OCI-M1 (cell line): ENCODE data around the gene ADGRG3.
A peak's percentile ranks its signal among the peaks of the same experiment; 100 is the strongest.
"Not testable (repeated sequence)": the region's sequence is repeated elsewhere in the genome, so short reads cannot be mapped to it uniquely, and the experiment has no call there.

Experiments
- DNase-seq: peaks from one replicate; lab custom pipeline; 2025; lab: John Stamatoyannopoulos, UW

ADGRG3 gene

DNA sequence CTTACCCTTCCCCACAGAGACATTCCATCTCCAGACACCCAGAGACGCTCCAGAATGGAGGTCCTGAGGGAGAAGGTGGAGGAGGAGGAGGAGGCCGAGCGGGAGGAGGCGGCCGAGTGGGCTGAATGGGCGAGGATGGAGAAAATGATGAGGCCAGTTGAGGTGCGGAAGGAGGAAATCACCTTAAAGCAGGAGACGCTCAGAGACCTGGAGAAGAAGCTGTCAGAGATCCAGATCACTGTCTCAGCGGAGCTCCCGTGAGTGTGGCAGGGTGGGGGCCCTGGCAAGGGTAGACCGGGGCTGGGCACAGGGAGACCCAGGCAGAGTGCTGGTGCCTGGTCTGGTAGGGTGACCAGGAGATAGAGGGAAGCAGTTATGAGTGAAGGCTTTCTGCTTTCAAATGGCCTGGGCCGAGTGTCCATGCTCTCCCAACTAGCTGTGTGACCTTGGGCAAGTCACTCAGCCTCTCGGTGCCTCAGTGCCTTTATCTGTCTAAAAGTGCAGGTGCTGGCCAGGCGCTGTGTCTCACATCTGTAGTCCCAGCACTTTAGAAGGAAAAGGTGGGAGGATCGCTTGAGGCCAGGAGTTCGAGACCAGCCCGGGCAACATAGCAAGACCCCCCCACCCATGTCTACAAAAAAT is 29.9 kb downstream of the ADGRG3 start:
- DNase-seq, result no peak

DNA sequence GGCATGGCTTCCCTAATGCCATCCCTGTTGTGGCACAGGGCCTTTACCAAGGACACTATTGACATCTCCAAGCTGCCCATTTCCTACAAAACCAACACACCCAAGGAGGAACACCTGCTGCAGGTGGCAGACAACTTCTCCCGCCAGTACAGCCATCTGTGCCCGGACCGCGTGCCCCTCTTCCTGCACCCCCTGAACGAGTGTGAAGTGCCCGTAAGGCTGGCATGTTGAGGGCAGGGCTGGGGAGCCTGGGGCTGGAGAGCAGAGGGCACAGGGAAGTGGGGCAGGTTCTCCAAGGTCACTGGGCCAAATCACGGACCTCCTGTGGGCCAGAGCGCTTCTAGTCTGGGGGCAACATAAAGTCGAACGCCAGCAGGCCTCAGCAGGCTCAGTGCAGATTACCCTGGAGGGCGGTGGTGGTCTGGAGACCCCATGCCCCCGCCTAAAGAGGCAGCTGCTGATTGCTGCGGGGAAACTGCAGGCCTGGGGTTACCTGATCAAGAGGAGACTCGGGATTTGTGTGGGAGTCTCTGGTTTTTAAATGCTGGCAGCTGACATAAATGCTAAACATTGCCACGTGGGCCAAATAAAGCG is 30.8 kb downstream of the ADGRG3 start:
- DNase-seq, result no peak

DNA sequence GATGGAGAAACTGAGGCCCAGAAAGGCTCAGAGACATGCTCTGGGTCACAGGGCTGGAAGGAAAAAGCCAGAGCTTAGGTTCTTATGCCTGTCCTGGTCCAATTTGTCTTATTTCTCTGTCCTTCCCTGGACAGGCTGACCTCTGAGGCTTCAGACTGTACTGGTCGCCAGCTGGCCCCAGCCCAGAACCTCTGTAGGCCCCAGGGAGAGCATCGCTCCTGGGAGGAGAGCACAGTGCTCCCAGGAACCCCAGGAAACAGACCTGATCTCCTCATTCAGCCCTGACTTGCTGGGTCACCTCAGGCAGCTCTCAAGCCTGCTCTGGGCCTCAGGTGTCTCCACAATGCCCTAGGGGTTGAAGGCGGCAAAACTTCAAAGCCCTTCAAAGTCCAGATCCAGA is 31.4 kb downstream of the ADGRG3 start:
- DNase-seq, result no peak

DNA sequence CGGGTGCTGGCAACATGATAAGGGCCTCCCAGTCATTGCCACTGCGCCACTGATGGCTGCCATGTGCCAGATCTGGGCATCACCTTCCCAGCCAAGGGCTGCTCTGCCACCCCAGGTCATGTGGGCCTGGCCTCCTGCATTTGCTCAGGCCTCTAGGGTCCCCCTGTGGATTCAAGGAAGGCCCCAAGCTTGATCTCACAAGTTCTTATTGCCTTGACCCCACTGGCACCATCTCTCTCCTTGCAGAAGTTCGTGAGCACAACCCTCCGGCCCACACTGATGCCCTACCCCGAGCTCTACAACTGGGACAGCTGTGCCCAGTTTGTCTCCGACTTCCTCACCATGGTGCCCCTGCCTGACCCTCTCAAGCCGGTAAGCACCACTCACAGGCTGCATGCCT is 31.8 kb downstream of the ADGRG3 start:
- no peak for DNase-seq

DNA sequence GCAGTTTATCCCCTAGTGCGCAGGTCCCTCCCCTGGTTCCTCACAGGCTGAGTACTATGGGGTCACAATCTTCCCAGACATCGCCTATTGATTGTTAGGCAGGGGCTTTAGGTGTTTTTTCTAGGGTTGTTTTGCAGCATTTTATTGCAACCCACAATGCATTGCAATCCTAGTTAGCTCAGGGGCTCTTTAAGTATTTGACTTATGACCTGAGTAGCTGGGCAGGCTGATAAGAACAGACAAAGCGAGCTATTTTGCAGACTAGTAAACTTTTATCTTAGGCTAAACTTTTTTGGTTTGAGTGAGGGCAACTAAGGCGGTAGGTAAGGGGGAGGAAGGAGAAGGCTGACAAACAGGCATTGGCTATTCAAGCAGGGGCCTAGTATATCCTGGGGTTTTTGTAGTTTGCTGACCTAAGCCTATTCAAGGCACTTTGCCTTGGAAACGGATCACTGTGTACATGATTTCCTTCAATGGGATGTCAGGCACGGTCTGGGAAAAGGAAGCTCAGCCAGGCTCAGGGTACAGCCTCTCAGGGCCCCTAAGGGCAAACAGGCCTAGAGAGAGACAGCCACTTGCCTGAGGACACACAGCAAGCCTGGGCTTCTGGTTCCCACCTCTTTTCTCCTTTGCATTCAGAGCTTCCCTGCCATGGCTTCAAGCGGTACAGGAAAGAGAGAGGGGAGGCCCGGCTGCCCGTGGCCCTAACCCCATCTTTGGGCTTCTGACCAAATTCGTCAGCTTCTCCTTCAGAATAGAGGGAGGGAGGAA is 32.9 kb downstream of the ADGRG3 start:
- peak; percentile 62 for DNase-seq

DNA sequence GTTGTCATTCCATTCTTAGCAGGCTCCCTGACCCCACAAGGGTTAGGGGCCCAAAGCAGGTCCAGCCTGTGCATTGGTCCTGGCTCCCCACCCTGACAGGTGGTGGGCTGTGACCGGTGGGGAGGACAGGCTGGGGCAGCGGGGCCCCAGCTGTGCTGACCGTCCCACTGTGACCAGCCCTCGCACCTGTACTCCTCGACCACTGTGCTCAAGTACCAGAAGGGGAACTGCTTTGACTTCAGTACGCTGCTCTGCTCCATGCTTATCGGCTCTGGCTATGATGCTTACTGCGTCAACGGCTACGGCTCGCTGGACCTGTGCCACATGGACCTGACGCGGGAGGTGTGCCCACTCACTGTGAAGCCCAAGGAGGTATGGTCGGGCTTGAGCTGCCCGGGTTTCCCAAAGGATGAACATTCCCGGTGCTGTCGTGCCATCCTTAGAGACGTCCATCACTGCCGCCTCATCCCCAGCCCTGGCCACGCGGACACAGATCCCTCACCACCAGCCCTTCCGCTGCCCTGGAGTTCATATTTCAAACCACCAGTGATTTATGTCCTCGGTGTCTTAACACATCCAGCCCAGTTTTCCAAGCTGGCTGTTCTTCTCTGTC is 33.8 kb downstream of the ADGRG3 start:
- DNase-seq, result no peak

DNA sequence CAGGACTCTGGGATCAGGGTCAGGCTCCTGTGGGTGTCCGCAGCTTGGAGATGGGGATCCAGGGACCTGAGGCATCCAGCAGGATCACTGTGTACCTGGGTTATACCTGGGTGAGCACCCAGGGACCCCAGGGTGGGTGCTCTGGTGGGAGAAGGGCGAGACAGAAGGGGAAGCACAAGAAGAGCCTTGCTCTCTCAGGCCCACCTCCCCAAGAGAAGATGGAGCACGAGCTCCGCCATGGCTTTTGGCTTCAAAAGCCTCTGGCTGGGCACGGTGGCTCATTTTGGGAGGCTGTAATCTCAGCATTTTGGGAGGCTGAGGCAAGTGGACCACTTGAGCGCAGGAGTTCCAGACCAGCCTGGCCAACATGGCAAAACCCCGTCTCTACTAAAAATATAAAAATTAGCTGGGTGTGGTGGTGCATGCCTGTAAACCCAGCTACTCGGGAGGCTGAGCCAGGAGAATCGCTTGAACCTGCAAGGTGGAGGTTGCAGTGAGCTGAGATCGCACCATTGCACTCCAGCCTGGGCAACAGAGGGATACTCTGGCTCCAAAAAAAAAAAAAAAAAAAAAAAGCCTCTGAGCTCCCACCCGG is 35.4 kb downstream of the ADGRG3 start:
- DNase-seq, result no peak

DNA sequence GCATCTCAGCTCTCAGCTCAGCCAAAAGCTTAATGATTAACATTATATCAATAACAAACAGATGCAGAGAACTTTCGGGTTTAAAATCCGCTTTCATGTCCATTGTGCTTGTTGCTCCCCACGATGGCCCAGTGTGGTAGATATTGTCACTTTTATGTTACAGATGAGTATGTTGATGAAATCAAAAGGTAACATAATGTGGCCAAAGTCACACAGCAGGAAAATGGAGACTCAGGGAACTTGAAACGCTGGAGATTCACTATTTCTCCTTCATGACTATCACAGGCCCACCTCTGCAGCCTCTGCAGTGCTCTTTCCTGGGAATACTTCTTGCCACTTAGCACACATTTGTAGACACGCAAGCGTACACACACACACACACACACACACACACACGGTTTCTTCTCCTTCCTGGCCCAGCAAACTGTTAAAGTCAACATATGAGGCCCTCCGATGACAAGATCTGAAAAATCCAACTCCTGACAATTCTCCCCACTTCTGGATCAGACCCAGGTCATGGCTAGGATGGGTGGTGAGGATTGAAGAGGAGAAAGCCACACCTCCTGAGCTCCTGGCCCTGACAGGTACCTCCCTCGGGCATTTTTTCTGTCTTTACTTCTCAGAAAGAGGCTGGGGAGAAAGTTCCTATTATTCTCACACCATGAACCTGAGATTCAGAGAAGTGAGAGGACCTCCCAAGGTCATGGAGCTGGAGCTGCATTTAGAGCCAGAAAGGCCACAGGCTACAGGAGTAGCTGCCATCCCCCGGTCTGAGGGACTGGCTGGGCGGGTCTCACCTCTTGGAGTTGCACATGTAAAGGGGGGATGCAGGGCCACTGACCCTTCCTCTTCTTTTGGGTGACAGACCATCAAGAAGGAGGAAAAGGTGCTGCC is 36.2 kb downstream of the ADGRG3 start:
- no peak for DNase-seq

DNA sequence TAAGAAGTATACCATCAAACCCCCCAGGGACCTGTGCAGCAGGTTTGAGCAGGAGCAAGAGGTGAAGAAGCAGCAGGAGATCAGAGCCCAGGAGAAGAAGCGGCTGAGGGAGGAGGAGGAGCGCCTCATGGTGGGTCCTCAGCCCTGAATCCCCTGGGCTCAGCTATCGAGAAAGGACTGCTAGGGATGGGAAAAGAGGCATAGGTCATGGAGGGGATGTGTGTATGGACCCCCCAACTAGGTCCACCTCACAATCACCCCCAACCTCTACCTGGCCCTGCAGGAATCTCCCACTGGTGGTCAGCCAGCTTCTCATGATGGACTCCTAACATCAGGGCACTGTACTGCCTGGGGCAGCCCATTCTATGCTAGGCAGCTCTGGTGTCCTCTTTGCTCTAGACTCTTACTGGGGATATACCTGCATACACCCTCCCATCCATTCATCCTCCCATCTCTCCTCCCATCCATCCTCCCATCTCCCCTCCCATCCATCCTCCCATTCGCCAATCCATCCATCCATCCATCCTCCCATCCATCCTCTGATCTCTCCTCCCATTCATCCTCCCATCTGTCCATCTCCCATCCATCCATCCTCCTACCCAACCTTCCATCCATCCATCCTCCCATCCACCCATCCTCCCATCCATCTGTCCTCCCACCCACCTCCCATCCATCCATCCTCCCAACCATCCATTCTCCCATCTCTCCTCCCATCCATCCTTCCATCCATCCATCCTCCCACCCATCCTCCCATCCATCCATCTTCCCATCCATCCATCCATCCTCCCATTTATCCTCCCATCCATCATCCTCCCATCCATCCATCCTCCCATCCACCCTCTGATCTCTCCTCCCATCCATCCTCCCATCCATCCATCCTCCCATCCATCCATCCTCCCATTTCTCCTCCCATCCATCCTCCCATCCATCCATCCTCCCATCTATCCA is 37.1 kb downstream of the ADGRG3 start:
- DNase-seq, result no peak

DNA sequence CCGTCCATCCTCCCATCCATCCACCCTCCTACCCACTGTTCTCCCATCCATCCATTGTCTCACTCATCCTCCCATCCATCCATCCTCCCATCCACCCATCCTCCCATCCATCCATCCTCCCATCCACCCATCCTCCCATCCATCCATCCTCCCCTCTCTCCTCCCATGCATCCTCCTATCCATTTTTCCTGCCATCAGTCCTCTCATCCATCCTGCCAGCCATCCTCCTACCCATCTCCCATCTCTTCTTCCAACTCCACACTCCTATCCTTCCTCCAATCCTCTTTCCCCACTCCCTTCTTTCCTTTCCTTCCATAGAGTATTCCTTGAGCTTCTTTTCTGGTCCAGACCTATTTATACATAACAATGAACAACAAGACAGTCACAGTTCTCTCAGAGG is 38.6 kb downstream of the ADGRG3 start:
- no peak for DNase-seq

DNA sequence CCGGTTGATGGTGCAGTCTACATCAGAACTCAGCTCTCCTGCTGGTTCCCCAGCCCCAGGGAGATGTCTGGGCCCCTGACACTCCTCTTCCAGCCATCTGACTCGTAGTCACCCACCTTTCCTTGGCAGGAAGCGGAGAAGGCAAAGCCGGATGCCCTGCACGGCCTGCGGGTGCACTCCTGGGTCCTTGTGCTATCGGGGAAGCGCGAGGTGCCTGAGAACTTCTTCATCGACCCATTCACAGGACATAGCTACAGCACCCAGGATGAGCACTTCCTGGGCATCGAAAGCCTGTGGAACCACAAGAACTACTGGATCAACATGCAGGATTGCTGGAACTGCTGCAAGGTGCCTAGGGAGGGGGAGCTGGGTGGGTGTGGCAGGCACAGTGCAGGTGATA is 39.2 kb downstream of the ADGRG3 start:
- no peak for DNase-seq

DNA sequence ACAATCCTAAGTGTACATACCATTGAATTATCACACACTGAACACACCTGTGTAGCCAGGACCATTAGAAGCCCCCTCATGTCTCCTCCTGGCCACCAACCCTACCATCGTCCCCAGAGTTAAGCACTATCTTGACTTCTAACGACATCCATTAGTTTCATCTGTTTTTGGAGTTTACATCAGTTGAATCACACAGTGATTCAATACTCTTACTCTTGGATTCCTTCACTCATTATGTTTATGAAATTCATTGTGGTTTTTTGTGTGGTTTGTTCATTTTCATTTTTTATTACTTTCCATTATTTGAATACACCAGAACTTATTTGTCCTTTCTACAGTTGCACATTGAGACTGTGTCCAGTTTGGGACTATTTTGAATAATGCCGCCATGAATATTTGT is 40.1 kb downstream of the ADGRG3 start:
- DNase-seq, result no peak

DNA sequence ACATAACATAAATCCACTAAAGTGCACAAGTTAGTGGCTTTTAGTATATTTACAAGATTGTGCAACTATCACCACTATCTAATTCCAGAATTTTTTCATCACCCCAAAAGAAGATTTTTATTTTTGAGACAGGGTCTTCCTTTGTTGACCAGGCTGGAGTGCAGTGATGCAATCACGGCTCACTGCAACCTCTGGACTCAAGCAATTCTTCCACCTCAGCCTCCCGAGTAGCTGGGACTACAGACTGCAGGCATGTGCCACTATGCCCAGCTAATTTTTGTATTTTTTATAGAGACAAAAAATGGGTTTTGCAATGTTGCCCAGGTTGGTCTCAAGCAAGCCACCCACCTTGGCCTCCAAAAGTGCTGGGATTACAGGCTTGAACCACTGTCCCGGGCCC is 41.6 kb downstream of the ADGRG3 start:
- DNase-seq, result no peak

DNA sequence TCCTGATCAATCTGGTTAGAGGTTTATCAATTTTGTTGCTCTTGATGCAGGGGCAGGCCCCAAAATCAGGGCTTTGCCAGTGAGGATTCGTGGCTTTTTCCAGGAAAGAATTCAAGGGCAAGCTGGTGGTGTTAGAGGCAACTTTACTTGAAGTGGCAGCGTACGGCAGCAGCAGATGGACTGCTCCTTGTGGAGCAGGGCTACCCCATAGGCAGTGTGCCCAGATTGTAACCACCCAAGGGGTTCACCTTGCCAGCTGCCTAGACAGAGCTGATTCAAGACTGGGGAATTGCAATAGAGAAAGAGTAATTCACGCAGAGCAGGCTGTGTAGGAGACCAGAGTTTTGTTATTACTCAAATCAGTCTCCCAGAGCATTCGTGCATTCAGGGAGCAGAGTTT is 43.2 kb downstream of the ADGRG3 start:
- no peak for DNase-seq

DNA sequence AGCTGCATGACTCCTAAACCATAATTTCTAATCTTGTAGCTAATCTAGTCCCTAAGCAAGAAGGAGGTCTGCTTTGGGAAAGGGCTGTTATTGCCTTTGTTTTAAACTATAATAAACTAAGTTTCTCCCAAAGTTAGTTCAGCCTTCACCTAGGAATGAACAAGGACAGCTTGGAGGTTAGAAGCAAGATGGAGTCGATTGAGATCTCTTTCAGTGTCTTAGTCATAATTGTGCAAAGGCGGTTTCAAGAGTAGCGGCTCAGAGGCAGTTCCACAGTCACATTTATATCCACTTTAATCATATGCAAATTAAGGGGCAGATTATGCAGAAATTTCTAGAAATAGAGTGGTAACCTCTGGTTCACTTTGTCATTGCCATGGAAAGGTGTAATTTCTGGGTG is 43.9 kb downstream of the ADGRG3 start:
- DNase-seq, result no peak

DNA sequence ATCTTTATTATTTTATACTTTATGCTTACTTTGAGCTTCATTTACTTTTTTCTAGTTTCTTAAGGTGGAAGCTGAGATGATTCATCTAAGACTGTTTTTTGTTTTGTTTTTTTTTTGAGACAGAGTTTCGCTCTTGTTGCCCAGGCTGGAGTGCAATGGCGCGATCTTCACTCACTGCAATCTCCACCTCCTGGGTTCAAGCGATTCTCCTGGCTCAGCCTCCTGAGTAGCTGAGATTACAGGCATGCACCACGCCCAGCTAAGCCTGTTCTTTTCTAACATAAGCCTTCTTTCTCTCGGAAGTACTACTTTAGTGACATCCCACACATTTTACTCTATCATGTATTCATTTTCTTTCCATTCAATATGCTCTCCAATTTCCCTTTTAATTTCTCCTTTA is 44.5 kb downstream of the ADGRG3 start:
- DNase-seq, result not testable (repeated sequence)

DNA sequence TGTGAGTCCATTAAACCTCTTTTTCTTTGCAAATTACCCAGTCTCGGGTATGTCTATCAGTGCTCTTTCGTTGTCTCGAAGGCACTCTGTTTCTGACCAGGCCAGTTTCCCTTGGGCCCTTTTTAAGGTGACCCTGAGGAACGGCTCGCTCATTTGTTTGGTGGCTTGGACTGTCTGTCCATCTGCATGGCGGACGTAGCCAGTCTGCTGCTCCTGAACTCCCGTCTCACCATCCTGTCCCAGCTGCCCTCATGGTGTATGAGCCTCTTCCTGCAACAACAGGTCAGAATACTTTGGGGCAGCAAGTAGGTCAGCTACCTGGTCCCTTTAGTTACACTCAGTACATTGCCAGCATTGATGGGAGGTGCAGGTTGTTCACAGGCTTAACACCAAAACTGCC is 45.5 kb downstream of the ADGRG3 start:
- no peak for DNase-seq

DNA sequence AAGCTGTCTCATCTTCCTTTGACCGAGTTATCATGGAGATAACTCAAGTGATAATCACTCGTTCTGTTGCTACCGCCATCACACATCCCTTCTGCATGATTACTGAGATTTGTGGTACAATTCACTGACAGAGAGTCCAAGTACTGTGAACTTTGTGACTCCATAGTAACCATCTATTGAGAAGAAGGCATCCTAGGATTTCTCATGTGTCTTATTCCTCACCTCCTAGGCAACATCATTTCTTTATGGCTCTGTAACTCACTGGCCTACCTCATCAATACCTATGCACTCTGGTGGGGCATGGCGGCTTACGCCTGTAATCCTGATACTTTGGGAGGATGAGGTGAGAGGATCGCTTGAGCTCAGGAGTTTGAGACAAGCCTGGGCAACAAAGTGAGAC is 45.9 kb downstream of the ADGRG3 start:
- DNase-seq, result no peak

DNA sequence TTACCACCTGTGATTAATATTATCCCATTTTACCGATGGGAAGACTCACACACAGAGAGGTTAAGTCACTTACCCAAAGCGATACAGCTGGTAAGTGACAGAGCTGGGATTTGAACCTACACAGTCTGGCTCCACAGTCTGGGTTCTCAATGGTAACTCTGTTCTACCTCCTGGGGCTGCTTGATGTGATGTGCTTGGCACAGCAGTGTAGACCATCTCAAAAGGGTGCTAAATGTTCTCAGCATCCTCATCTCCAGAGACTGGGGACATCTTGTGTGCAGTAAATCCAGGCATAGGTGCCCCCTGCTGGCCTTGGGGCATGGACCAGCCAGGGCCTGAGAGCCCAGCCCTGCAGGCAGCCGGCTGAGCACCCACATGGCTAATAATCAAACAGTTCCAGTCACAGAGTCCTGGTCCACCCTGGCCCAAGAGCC is 52.1 kb downstream of the ADGRG3 start:
- peak; percentile 69 for DNase-seq
